Testis (tissue), 2 donors: Measurements from ENCODE around the gene APOF.

Experiments
- POLR2A ChIP-seq: fragments of 450-650 bp; IDR thresholded peaks from one replicate; pipeline ENCODE4 v1.6.1; 2017; ENCODE audit warnings: antibody characterized with exemption, mild to moderate bottlenecking, moderate library complexity
- TF ChIP-seq, protein P1 (sequence below), 3 experiments: fragments of 450-650 bp in 2 of 3; fragments of 200-600 bp in 1 of 3; sonication (generic) in 1 of 3; IDR thresholded peaks; one replicate each; pipeline ENCODE4 v1.5.1; 2016 to 2019; ENCODE audit warnings: antibody characterized with exemption in 3 of 3, mild to moderate bottlenecking in 2 of 3, moderate library complexity in 1 of 3

DNA sequence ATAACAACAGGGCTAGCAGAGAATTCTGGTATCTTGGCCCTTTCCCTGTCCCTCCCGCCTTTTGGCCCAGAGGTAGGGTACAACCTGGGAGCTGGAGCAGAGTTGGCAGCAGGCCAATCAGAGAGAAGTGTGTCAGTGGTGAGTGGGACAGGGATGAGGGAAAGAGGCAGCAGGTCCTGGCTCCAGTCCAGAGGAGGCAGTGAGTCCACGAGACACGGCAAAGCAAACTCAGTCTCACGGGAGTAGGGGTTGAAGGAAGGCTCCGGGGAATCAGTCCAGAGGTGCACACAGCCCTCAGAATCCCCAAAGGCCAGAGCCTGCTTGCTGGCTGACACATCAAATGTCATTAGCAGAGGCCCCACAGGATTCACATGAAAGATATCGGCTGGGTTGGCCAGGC lies 36.1 kb downstream of the APOF start:
- TF ChIP-seq, protein P1, sequence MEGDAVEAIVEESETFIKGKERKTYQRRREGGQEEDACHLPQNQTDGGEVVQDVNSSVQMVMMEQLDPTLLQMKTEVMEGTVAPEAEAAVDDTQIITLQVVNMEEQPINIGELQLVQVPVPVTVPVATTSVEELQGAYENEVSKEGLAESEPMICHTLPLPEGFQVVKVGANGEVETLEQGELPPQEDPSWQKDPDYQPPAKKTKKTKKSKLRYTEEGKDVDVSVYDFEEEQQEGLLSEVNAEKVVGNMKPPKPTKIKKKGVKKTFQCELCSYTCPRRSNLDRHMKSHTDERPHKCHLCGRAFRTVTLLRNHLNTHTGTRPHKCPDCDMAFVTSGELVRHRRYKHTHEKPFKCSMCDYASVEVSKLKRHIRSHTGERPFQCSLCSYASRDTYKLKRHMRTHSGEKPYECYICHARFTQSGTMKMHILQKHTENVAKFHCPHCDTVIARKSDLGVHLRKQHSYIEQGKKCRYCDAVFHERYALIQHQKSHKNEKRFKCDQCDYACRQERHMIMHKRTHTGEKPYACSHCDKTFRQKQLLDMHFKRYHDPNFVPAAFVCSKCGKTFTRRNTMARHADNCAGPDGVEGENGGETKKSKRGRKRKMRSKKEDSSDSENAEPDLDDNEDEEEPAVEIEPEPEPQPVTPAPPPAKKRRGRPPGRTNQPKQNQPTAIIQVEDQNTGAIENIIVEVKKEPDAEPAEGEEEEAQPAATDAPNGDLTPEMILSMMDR (IDR thresholded peaks at IDR 0.05), result no peak
- TF ChIP-seq POLR2A, result no peak
